ENCODE results near the gene DMAC2. TPM values are rescaled to one million over a fixed set of nuclear protein-coding genes. Genes with fewer than 3 reads are reported as not detected.

The DMAC2 gene
- total RNA-seq, 1 donor from 2014 or later = 60.3 TPM

DNA sequence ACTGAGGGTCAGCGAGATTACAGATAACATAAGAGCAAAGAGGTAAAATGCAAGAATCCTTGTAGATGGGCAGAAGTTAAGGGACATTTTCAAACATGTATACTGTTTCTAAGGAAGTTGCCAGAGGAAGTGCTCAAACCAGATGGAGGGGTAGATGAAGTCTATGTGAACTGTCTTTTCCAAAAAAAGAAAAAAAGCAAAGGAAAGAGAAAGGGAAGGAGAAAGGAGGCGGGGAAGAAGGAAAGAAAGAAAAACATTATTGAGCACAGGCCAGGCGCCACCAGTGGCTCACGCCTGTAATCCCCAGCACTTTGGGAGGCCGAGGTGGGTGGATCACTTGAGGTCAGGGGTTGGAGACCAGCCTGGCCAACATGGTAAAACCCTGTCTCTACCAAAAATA lies 5.3 kb downstream of the DMAC2 start:
- no peak for TF ChIP-seq EZH2 (IDR thresholded peaks at IDR 0.05; ENCODE audit: insufficient read depth, low read length)
- TF ChIP-seq, protein P1, sequence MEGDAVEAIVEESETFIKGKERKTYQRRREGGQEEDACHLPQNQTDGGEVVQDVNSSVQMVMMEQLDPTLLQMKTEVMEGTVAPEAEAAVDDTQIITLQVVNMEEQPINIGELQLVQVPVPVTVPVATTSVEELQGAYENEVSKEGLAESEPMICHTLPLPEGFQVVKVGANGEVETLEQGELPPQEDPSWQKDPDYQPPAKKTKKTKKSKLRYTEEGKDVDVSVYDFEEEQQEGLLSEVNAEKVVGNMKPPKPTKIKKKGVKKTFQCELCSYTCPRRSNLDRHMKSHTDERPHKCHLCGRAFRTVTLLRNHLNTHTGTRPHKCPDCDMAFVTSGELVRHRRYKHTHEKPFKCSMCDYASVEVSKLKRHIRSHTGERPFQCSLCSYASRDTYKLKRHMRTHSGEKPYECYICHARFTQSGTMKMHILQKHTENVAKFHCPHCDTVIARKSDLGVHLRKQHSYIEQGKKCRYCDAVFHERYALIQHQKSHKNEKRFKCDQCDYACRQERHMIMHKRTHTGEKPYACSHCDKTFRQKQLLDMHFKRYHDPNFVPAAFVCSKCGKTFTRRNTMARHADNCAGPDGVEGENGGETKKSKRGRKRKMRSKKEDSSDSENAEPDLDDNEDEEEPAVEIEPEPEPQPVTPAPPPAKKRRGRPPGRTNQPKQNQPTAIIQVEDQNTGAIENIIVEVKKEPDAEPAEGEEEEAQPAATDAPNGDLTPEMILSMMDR (IDR thresholded peaks at IDR 0.05; ENCODE audit: insufficient read depth, low read depth, low read length) = no peak
- H3K9ac ChIP-seq (ENCODE audit: low read length) = no peak overlapping the region
- peaks cover 15% of the 10 kb centered on the region for H3K79me2 ChIP-seq (ENCODE audit: insufficient read depth, low read length)
- Mint-ChIP-seq H3K4me3 (ENCODE audit: unreplicated experiment) (no peak overlapping the region), H3K27me3 (ENCODE audit: low read depth, unreplicated experiment) (no peaks in the 10 kb centered on the region), H3K36me3 (ENCODE audit: low read depth, unreplicated experiment) (peaks cover 7% of the 10 kb centered on the region), H3K27ac (ENCODE audit: unreplicated experiment) (no peak overlapping the region), H3K4me1 (ENCODE audit: low read depth, unreplicated experiment) (peaks cover 5% of the 10 kb centered on the region), H3K9me3 (ENCODE audit: unreplicated experiment) (no peaks in the 10 kb centered on the region)
- H2AFZ ChIP-seq (ENCODE audit: low read depth, low read length) = no peak overlapping the region
- H3K27me3 ChIP-seq (ENCODE audit: insufficient read depth, low read length) = no peaks in the 10 kb centered on the region
- no peak for FAIRE-seq
- DNase-seq (ENCODE audit: low read depth) = no peak
- no peak overlapping the region for H3K4me2 ChIP-seq (ENCODE audit: low read length)
- H3K27ac ChIP-seq (ENCODE audit: low read depth, low read length) = no peak overlapping the region
- H4K20me1 ChIP-seq (ENCODE audit: insufficient read depth, low read length) = peaks cover 3% of the 10 kb centered on the region
- H3K36me3 ChIP-seq (ENCODE audit: insufficient read depth, low read length) = peaks cover 7% of the 10 kb centered on the region
- peaks cover 5% of the 10 kb centered on the region for H3K4me1 ChIP-seq (ENCODE audit: insufficient read depth, low read length)
- no peak overlapping the region for H3K4me3 ChIP-seq (ENCODE audit: insufficient read depth, low read depth, low read length)
- no peaks in the 10 kb centered on the region for H3K9me3 ChIP-seq (ENCODE audit: insufficient read depth, low read depth, low read length)

GRCh38 chr19:41433171-41433570 lies 6.5 kb downstream of the DMAC2 start:
- Histone ChIP-seq H3K27me3 (ENCODE audit: insufficient read depth, low read length) (no peaks in the 10 kb centered on the region), H3K9ac (ENCODE audit: low read length) (no peak overlapping the region), H3K79me2 (ENCODE audit: insufficient read depth, low read length) (peaks cover 7% of the 10 kb centered on the region), H3K4me1 (ENCODE audit: insufficient read depth, low read length) (peaks cover under 1% of the 10 kb centered on the region), H4K20me1 (ENCODE audit: insufficient read depth, low read length) (peaks cover 3% of the 10 kb centered on the region), H3K9me3 (ENCODE audit: insufficient read depth, low read depth, low read length) (no peaks in the 10 kb centered on the region), H3K36me3 (ENCODE audit: insufficient read depth, low read length) (peaks cover 9% of the 10 kb centered on the region), H3K4me3 (ENCODE audit: insufficient read depth, low read depth, low read length) (no peak overlapping the region), H3K4me2 (ENCODE audit: low read length) (no peak overlapping the region), H2AFZ (ENCODE audit: low read depth, low read length) (no peak overlapping the region), H3K27ac (ENCODE audit: low read depth, low read length) (no peak overlapping the region)
- Mint-ChIP-seq H3K27ac (ENCODE audit: unreplicated experiment) (no peak overlapping the region), H3K4me1 (ENCODE audit: low read depth, unreplicated experiment) (peaks cover 7% of the 10 kb centered on the region), H3K27me3 (ENCODE audit: low read depth, unreplicated experiment) (no peaks in the 10 kb centered on the region), H3K9me3 (ENCODE audit: unreplicated experiment) (no peaks in the 10 kb centered on the region), H3K4me3 (ENCODE audit: unreplicated experiment) (no peak overlapping the region), H3K36me3 (ENCODE audit: low read depth, unreplicated experiment) (peaks cover 7% of the 10 kb centered on the region)
- TF ChIP-seq, protein P1 (IDR thresholded peaks at IDR 0.05; ENCODE audit: insufficient read depth, low read depth, low read length) = no peak
- TF ChIP-seq EZH2 (IDR thresholded peaks at IDR 0.05; ENCODE audit: insufficient read depth, low read length) = no peak
- DNase-seq (ENCODE audit: low read depth) = no peak
- no peak for FAIRE-seq

GRCh38 chr19:41431426-41432386 lies 8.0 kb downstream of the DMAC2 start:
- TF ChIP-seq, protein P1 (IDR thresholded peaks at IDR 0.05; ENCODE audit: insufficient read depth, low read depth, low read length) = peak; percentile 23
- no peak for TF ChIP-seq EZH2 (IDR thresholded peaks at IDR 0.05; ENCODE audit: insufficient read depth, low read length)
- Histone ChIP-seq H3K4me3 (ENCODE audit: insufficient read depth, low read depth, low read length) (no peak overlapping the region), H3K9ac (ENCODE audit: low read length) (no peak overlapping the region), H4K20me1 (ENCODE audit: insufficient read depth, low read length) (peaks cover 3% of the 10 kb centered on the region), H3K9me3 (ENCODE audit: insufficient read depth, low read depth, low read length) (no peaks in the 10 kb centered on the region), H3K36me3 (ENCODE audit: insufficient read depth, low read length) (peaks cover 9% of the 10 kb centered on the region), H3K4me1 (ENCODE audit: insufficient read depth, low read length) (peaks cover 9% of the 10 kb centered on the region), H2AFZ (ENCODE audit: low read depth, low read length) (no peak overlapping the region), H3K27me3 (ENCODE audit: insufficient read depth, low read length) (no peaks in the 10 kb centered on the region), H3K27ac (ENCODE audit: low read depth, low read length) (no peak overlapping the region), H3K4me2 (ENCODE audit: low read length) (no peak overlapping the region), H3K79me2 (ENCODE audit: insufficient read depth, low read length) (no peaks in the 10 kb centered on the region)
- DNase-seq (ENCODE audit: low read depth) (no peak), FAIRE-seq (no peak)
- H3K27ac Mint-ChIP-seq (ENCODE audit: unreplicated experiment) = no peak overlapping the region
- no peak overlapping the region for H3K4me3 Mint-ChIP-seq (ENCODE audit: unreplicated experiment)
- H3K27me3 Mint-ChIP-seq (ENCODE audit: low read depth, unreplicated experiment) = no peaks in the 10 kb centered on the region
- H3K4me1 Mint-ChIP-seq (ENCODE audit: low read depth, unreplicated experiment) = peaks cover 14% of the 10 kb centered on the region
- H3K9me3 Mint-ChIP-seq (ENCODE audit: unreplicated experiment) = no peaks in the 10 kb centered on the region
- H3K36me3 Mint-ChIP-seq (ENCODE audit: low read depth, unreplicated experiment) = peaks cover 9% of the 10 kb centered on the region
